Measurements from ENCODE around the gene SSR1.

- no peak for TF ChIP-seq CTCF (conservative IDR thresholded peaks at IDR 0.05; ENCODE audit: low read length)
- TF ChIP-seq EZH2phosphoT487 (IDR thresholded peaks at IDR 0.05; ENCODE audit: borderline replicate concordance), result no peak
Measured at GRCh38 chr6:7247179-7247456, 65.9 kb downstream of the SSR1 start.

All from Loucy (cell line).